H1 (cell line): ENCODE results near the gene NTRK1. TPM values are rescaled to one million over a fixed set of nuclear protein-coding genes. Genes with fewer than 3 reads are reported as not detected.

Source experiments
- CBX8 ChIP-seq: fragments of 300-800, 300-1000 bp; sonication (generic); IDR thresholded peaks from 2 replicates; pipeline ENCODE4 v1.7.1; 2016; ENCODE audit warnings: low read depth, low read length, borderline replicate concordance
- CTBP2 ChIP-seq: IDR thresholded peaks from 2 replicates; pipeline ENCODE4 v1.7.0; 2011; ENCODE audit warnings: borderline replicate concordance, mild to moderate bottlenecking, moderate library complexity, mixed read lengths, low read length; ENCODE audit not compliant: insufficient read depth, insufficient read length
- SIN3A ChIP-seq, 2 experiments: IDR thresholded peaks in 1 of 2; conservative IDR thresholded peaks in 1 of 2; 2 replicates each; pipeline ENCODE4 v1.6.1; 2011 to 2012; ENCODE audit warnings: low read length in 2 of 2, improper control_type of control experiment in 1 of 2, low read depth in 1 of 2, mild to moderate bottlenecking in 1 of 2
- SIX5 ChIP-seq: IDR thresholded peaks from 2 replicates; pipeline ENCODE4 v1.6.1; 2011; ENCODE audit warnings: mild to moderate bottlenecking, low read depth, low read length
- TBP ChIP-seq: IDR thresholded peaks from 2 replicates; pipeline ENCODE4 v1.6.1; 2011; ENCODE audit warnings: low read depth, low read length, improper control_type of control experiment
- polyA plus RNA-seq, 7 experiments: library from polyadenylated mRNA; depleted of rRNA in 3 of 7; stranded (reverse) in 5 of 7; unstranded in 2 of 7; fragments of >200 nt in 5 of 7; fragments of 200-250 nt in 2 of 7; gene quantifications; 1 replicate in 5 of 7; 2 replicates in 1 of 7; 4 replicates in 1 of 7; pipeline versions ENCODE4 v1.2.1 to v1.2.3, GENCODE V29; 2011 to 2013; ENCODE audit warnings: missing spikeins in 2 of 7, mixed read lengths in 2 of 7
- total RNA-seq: library from RNA; stranded (reverse); fragmentation: NEBNext Ultra II Directional; extraction: Animal tissue kit (Norgen Biotek cat#: 25700); gene quantifications from 2 replicates; pipeline ENCODE4 v1.2.1, GENCODE V29; 2021
- TF ChIP-seq, protein P1 (sequence below), 3 experiments: IDR thresholded peaks; 1 replicate in 2 of 3; 2 replicates in 1 of 3; pipeline versions ENCODE4 v1.5.1 to v1.6.1; 2011; ENCODE audit warnings: low read length in 3 of 3, mild to moderate bottlenecking in 3 of 3, inconsistent platforms in 2 of 3, low read depth in 1 of 3, moderate library complexity in 1 of 3; ENCODE audit not compliant: insufficient read depth in 1 of 3; ENCODE audit errors: control extremely low read depth in 1 of 3

Gene NTRK1
- total and polyA plus RNA-seq, 2 of the 8 experiments (the other 6 are each of a cell fraction or from before 2014, with no cell fraction given), result 0.12 to 0.24 TPM

GRCh38 chr1:156869455-156869854, 8.8 kb downstream of the NTRK1 start (continued):
- TF ChIP-seq SIN3A (conservative IDR thresholded peaks at IDR 0.05 in 1 of 2, IDR thresholded peaks at IDR 0.05 in 1 of 2; ENCODE audit: low read depth in 1 of 2, low read length in 2 of 2) (no peak), SIX5 (no peak), CBX8 (no peak), CTBP2 (no peak), TBP (no peak)
- TF ChIP-seq, protein P1, sequence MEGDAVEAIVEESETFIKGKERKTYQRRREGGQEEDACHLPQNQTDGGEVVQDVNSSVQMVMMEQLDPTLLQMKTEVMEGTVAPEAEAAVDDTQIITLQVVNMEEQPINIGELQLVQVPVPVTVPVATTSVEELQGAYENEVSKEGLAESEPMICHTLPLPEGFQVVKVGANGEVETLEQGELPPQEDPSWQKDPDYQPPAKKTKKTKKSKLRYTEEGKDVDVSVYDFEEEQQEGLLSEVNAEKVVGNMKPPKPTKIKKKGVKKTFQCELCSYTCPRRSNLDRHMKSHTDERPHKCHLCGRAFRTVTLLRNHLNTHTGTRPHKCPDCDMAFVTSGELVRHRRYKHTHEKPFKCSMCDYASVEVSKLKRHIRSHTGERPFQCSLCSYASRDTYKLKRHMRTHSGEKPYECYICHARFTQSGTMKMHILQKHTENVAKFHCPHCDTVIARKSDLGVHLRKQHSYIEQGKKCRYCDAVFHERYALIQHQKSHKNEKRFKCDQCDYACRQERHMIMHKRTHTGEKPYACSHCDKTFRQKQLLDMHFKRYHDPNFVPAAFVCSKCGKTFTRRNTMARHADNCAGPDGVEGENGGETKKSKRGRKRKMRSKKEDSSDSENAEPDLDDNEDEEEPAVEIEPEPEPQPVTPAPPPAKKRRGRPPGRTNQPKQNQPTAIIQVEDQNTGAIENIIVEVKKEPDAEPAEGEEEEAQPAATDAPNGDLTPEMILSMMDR (IDR thresholded peaks at IDR 0.05; ENCODE audit: control extremely low read depth in 1 of 3, insufficient read depth in 1 of 3, low read depth in 1 of 3, low read length in 3 of 3), result no peak
